Activated CD4-positive, alpha-beta T cell treated with anti-CD3 and anti-CD28 coated beads for 24 hours (primary cell): Measurements from ENCODE around the gene GSTCD.
"Not testable (repeated sequence)": the region's sequence is repeated elsewhere in the genome, so short reads cannot be mapped to it uniquely, and the experiment has no call there.

Experiments used
- DNase-seq, 2 donors: peaks; one replicate each; pipeline ENCODE4 v3.0.0-alpha.2; 2020; ENCODE audit warnings: low read depth in 2 of 2

GSTCD gene

GRCh38 chr4:105708181-105709080 lies at the start of gene GSTCD, which contains the start of gene INTS12:
TSS of gene GSTCD (plus strand) at chr4:105708784. CDS start at chr4:105717614, 8,830 bp downstream.
TSS of gene INTS12 (minus strand) at chr4:105708689. CDS start at chr4:105700005, 8,684 bp downstream.
- peak; percentile 83 for DNase-seq

DNA sequence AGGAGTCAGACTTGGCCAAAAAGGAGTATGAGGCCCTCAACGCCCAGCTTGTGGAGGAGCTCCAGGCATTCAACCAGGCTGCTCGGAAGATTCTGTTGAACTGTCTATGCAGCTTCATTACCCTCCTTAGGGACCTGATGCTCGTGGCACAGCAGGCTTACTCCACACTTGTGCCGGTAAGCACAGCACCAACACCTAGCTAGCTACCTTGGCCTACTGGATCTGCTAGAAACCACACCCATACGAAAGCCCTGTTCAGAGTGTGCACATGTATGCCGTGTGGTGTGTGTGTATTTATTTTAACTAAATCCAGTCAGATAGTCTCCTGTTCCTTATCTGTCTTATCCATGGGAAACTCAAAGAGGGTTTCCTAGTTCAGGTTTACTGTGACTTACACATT lies 49.4 kb upstream of the GSTCD start:
- no peak for DNase-seq

DNA sequence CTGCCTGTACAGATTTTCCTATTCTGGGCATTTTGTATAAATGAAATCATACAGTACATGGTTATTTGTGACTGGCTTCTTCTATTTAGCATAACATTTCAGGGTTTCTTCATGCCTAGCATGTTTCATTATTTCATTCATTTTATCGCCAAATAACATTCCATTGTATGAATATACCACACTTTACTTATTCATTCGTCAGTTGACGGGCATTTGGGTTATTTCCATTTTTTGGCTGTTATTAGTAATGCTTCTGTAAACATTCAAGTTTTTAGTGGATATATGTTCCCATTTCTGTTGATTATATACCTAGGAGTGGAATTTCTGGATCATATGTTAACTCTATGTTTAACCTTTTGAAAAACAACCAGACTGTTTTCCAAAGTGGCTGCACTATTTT lies 47.6 kb upstream of the GSTCD start:
- no peak for DNase-seq

GRCh38 chr4:105662935-105663675 lies 45.5 kb upstream of the GSTCD start:
- DNase-seq: no peak

DNA sequence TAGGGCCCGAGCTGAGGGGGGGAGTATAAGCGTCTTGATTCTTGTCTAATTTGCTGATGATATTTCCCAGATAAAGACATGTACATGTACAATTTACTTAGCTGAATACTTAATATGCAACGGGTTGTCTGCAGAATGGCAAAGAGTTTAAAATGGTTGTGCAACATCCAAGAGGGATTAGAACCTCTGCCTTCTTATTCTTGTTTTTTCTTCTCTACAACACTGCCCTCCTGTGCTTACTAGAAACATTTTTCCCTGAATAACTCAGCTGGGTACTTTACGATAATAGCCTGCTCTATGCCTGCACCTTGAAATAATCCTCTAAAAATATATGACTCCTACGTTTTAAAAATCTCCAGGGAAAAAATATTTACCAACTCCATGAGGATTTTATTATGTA lies 41.9 kb upstream of the GSTCD start:
- no peak for DNase-seq

GRCh38 chr4:105670684-105671083 lies 37.9 kb upstream of the GSTCD start:
- DNase-seq: no peak

DNA sequence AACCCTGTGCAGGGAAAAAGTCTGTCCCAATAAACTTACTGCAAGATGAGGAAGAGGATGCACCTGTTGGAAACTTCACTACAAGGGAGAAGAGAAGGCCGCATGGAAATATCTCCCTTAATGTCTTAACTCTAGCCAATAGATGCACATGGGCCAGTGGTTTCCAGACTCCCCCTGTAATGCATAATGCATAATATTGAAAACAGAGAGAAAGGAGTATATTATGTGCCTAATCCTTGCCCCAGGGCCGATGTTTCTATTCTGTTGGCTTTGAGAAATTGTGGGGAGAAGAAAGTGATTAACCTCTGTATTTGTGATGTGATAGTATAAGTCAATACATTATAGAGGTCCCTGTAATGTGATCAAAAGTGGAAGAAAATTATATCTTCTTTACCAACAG lies 37.3 kb upstream of the GSTCD start:
- no peak for DNase-seq

GRCh38 chr4:105674011-105674410 lies 34.6 kb upstream of the GSTCD start:
- no peak for DNase-seq

DNA sequence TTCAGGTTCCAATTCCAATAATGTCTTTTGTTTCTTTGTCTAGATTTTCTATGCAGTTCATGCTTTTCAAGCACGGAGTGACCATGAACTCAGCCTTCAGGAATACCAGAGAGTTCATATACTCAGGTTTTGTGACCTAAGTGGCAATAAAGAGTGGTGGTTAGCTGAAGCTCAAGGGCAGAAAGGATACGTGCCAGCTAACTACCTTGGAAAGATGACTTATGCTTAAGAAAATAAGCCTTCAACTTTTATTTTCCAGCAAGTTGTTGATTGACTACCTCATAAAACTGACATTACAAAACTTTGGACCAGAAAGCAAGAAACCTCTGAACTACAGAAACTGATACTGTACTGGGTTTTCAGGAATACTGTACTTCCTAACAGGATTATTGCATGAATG lies 30.9 kb upstream of the GSTCD start:
- DNase-seq: no peak

- no peak for DNase-seq
These were observed 29.4 kb upstream of the GSTCD start for GRCh38 chr4:105679186-105679585.

DNA sequence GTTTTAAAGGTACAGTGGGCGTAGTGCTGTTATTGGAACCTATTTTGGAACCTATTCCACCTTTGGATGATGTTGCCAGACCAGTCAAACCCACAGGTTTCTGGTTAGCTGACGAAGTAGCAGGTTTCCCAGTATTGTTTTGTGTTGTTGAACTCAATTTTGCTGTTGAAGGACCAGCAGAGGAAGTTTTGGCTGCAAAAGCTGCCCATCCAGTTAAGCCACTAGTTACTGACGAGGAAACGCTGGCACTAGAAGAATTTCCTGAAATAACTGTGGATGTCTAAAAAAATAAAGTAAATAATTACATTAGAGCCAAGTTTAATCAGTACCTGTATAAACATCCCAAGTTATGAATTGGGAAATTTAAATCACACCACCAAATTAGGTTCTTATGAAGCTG lies 25.5 kb upstream of the GSTCD start:
- DNase-seq: no peak

DNA sequence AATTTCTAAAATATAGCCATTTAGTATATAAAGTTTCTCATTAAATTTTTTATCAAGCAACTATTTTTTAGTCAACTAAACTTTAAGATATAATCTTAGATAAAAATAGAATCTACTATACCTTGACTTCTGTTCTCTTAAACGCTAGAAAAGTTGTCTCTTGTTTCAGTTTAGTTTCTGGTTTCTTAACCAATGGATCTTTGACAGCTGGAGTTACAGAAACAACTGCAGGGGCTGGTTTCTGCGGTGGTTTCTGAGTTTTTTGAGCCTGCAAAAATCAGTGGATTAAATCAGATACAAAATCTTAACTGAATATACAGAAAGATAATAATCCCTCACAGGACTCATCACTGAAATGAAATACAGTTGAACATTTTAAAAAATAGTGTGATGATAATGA lies 22.0 kb upstream of the GSTCD start:
- DNase-seq: no peak

- DNase-seq: not testable (repeated sequence)
These were observed 13.8 kb upstream of the GSTCD start for GRCh38 chr4:105694812-105695211.

- not testable (repeated sequence) for DNase-seq
These were observed 12.8 kb upstream of the GSTCD start for GRCh38 chr4:105695832-105696231.

- DNase-seq: no peak
These were observed 10.0 kb upstream of the GSTCD start for GRCh38 chr4:105698607-105699006.

GRCh38 chr4:105707782-105708180 lies 803 bp upstream of the GSTCD start:
- DNase-seq: no peak

GRCh38 chr4:105709081-105709450 lies 482 bp downstream of the GSTCD start:
- no peak for DNase-seq

DNA sequence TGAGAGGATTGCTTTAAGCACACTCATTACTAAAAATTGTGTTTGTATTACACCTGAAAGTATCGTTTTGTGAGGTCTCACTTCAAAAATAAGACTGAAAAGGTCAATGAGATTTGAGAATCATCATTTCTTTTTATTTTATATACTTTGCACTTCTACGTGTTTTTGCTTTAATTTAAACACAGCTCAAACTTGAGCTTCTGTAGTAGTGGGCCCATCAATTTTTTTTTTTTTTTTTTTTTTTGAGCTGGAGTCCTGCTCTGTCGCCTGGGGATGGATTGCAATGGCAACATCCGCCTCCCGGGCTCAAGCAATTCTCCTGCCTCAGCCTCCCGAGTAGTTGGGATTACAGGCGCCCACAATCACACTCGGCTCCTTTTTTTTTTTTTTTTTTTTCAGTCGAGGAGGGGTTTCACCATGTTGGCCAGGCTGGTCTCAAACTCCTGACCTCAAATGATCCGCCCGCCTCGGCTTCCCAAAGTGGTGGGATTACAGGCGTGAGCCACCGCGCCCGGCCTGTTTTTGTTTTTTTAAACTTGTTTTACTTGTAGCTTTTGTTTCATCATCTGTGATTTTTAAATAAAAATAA lies 1.5 kb downstream of the GSTCD start:
- DNase-seq: no peak

DNA sequence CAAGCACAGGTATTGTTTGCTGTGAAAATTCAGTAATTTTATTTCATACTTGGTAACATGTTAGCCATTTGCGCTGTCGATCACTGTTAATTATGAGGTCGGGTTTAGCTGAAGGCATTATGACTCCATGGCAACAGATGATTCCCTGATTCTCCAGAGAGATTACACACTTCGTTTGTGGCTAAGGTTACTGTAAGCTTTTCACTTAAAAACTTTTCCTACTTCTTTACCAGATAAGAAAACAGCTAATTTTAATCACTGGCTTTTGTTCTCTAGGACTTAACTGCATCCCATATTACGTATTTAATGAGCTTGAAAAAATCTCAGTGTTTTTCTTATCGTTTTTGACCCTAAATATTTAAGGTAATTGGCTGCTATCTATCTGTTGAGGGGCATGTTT lies 2.1 kb downstream of the GSTCD start:
- DNase-seq: no peak

DNA sequence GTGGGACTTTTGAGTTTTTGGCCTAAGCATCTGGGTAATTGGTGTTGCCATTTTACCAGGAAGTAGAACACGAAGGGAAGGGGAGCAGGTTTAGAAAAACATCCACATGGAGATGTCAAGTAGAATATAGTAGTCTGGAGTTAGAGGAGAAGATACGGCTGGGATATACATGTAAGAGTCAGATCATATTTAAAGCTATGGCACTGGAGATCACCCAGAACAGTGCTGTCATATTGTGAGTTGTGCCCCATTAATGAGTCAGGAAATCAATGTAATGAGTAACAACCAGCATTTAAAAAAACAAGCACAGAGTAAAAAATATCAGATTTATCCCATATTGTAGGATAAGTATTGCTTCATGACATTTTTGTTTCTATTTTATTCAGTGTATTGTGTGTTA lies 4.2 kb downstream of the GSTCD start:
- DNase-seq: no peak

- no peak for DNase-seq
These were observed 5.5 kb downstream of the GSTCD start for GRCh38 chr4:105714071-105714521.

GRCh38 chr4:105714932-105715331 lies 6.3 kb downstream of the GSTCD start:
- DNase-seq: no peak
